HG03520 (cell line): ENCODE data around the gene ZBTB25.

Experiments used
- ATAC-seq: cut with Tn5 transposase; IDR thresholded peaks from one replicate; pipeline ENCODE4 v1.9.1; 2021; ENCODE audit warnings: mild to moderate bottlenecking, moderate library complexity; ENCODE audit not compliant: unreplicated experiment

ZBTB25 gene, protein sequence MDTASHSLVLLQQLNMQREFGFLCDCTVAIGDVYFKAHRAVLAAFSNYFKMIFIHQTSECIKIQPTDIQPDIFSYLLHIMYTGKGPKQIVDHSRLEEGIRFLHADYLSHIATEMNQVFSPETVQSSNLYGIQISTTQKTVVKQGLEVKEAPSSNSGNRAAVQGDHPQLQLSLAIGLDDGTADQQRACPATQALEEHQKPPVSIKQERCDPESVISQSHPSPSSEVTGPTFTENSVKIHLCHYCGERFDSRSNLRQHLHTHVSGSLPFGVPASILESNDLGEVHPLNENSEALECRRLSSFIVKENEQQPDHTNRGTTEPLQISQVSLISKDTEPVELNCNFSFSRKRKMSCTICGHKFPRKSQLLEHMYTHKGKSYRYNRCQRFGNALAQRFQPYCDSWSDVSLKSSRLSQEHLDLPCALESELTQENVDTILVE

DNA sequence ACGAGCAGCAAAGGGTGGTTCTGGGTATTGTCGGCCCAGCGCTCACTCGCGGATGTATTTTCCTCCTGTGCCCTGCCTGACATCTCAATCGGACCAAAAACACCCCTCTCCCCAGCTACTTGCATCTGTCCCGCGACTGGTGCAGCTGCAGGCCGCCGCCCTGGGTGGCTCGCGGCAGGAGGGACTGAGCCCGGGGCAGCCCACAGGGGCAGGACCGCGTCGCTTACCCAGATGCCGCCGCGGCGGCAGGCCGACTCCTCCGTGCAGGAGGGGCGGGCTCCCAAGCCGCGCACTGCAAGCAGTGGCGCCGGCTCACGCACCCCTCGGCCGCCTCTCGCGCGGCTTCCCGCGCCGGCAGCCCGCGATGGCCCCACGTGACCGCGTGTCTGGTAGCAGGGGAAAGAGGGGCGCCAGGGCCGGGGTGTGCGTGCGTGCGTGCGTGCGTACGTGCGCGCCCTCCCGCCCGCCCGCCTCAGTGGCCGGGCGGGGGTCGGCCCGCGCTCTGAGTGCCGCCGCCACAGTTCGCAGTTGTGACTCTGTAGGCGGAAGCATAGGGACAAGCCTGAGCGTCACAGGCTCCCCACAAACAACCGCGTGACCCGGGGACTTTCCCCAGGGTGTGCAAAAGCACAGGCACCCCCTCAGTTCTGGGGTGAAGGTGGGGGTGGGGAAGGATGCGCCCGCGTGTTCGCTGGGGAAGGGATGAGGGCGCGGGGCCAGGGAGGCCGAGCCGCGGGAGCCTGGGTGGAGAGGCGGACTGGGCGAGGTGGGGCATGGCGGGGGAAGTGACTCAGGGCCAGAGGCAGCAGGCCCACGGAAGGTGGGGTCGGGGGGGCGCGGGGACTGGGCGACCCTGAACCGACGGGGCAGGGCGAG, at the start of gene ZBTB25:
Gene ZBTB25, minus strand, starts transcription at position 405 of the 876 bp plus-strand sequence. CDS start 13,305 bp downstream, outside the sequence.
- ATAC-seq, result peak; percentile 55

- ATAC-seq, result no peak
Measured at GRCh38 chr14:64550621-64551333, 47.1 kb upstream of the ZBTB25 start.

GRCh38 chr14:64549791-64550620, 46.4 kb upstream of the ZBTB25 start, which contains the start of gene PPP1R36:
Gene PPP1R36 (plus strand): TSS chr14:64549961. CDS start chr14:64549998, 37 bp downstream.
- ATAC-seq, result peak; percentile 55

GRCh38 chr14:64549016-64549415, 45.4 kb upstream of the ZBTB25 start:
- ATAC-seq, result no peak

DNA sequence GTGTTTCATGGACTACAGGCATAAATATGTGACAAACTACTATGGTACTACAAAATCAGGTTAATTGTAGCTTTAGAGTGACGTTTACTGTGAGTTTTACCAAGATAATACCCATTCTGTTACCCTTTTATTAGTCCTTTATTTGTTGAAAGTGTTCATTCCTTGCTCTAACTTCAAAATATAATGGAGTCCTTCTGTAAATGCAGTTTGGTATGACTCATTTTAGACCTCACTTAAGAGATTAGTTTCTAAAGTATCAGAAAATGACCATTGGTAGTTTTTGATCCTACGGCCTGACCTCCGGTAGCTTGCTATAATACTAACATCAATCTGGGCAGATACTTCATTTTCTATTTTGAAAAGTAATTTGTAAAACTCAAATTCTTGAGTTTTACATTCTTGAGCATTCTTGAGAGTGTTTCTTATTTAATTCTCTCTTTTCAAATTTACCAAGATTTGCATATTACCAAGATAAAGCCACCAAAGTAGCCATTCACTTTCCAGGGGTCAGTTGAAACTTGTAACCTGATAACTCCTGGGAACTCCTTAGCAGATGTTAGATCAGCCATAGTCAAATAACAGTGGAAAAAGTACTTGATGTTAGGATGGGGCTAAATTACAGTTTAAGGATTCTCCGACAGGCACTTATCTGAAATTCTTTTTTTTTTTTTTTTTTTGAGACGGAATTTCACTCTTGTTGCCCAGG, 41.1 kb upstream of the ZBTB25 start:
- no peak for ATAC-seq

DNA sequence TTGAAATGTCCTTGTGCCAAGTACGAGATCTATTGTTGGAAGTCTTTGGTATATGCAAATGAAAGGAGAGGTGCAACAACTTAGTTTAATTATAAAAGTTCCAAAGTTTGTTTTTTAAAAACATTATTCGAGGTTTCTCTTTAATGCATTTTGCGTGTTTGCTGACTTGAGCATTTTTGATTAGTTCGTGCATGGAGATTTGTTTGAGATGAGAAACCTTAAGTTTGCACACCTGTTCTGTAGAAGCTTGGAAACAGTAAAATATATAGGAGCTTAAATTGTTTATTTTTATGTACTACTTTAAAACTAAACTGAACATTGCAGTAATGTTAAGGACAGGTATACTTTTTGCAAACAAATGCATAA, 39.2 kb upstream of the ZBTB25 start:
- no peak for ATAC-seq

DNA sequence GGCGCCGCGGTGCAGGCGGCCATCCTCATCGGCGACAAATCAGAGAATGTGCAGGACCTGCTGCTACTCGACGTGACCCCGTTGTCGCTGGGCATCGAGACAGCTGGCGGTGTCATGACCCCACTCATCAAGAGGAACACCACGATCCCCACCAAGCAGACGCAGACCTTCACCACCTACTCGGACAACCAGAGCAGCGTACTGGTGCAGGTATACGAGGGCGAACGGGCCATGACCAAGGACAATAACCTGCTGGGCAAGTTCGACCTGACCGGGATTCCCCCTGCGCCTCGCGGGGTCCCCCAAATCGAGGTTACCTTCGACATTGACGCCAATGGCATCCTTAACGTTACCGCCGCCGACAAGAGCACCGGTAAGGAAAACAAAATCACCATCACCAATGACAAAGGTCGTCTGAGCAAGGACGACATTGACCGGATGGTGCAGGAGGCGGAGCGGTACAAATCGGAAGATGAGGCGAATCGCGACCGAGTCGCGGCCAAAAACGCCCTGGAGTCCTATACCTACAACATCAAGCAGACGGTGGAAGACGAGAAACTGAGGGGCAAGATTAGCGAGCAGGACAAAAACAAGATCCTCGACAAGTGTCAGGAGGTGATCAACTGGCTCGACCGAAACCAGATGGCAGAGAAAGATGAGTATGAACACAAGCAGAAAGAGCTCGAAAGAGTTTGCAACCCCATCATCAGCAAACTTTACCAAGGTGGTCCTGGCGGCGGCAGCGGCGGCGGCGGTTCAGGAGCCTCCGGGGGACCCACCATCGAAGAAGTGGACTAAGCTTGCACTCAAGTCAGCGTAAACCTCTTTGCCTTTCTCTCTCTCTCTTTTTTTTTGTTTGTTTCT, 38.6 kb upstream of the ZBTB25 start:
- ATAC-seq, result no peak

DNA sequence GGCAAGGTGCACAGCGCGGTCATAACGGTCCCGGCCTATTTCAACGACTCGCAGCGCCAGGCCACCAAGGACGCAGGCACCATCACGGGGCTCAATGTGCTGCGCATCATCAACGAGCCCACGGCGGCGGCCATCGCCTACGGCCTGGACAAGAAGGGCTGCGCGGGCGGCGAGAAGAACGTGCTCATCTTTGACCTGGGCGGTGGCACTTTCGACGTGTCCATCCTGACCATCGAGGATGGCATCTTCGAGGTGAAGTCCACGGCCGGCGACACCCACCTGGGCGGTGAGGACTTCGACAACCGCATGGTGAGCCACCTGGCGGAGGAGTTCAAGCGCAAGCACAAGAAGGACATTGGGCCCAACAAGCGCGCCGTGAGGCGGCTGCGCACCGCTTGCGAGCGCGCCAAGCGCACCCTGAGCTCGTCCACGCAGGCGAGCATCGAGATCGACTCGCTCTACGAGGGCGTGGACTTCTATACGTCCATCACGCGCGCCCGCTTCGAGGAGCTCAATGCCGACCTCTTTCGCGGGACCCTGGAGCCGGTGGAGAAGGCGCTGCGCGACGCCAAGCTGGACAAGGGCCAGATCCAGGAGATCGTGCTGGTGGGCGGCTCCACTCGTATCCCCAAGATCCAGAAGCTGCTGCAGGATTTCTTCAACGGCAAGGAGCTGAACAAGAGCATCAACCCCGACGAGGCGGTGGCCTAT, 37.8 kb upstream of the ZBTB25 start:
- ATAC-seq, result no peak

- peak; percentile 93 for ATAC-seq
Measured at GRCh38 chr14:64540208-64541202, 36.9 kb upstream of the ZBTB25 start, which contains the start of gene HSPA2. Gene HSPA2 (plus strand): TSS chr14:64540741. CDS start chr14:64540850, 109 bp downstream.

DNA sequence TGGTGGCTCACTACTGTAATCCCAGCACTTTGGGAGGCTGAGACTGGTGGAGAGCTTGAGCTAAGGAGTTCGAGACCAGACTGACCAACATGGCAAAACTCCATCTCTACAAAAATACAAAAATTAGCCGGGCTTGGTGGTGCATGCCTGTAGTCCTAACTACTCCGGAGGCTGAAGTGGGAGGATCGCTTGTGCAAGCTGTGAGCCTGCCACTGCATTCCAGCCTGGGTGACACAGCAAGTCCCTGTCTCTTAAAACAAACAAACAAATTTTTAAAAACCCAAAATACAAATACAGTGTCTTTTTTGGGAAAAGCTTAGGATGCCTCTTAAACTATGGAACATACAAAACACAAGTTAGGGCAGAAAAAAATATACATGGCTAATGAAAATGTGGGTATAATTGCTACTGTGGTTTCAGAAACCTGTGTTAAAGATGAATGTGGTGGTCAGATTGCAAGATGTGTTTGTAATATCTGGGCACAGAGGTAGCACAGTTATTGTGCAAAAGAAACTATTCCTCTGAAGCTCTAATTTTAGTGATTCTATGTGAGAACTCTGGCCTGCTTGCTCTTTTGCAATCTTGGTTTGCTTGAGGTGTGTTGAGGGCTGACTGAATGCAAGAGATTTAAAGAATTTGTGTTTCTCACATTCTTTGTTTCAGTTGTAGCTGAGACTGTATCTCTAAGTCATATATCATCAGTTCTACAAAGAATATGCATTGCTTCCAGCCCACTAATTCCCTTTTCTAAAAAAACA, 33.0 kb upstream of the ZBTB25 start:
- no peak for ATAC-seq

DNA sequence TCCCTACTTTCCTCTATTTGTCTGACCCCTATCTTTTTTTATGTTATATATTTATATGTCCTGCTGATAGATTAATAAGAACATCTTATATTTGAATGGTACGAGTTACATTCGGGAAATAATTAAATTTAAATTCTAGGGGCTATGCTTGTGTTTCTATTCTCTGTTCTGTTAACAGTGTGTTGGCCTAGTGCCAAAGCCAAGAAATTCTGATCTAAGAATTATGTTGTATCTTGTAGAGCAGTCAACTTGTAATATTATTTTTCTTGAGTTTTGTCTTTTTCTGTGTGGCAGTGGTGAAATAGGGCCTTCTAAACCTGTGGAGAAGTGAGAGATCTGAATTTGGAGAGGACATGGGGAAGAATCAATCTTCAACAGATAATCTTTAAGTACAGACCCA, 27.9 kb upstream of the ZBTB25 start:
- no peak for ATAC-seq

GRCh38 chr14:64525354-64525753, 21.7 kb upstream of the ZBTB25 start:
- ATAC-seq, result no peak

DNA sequence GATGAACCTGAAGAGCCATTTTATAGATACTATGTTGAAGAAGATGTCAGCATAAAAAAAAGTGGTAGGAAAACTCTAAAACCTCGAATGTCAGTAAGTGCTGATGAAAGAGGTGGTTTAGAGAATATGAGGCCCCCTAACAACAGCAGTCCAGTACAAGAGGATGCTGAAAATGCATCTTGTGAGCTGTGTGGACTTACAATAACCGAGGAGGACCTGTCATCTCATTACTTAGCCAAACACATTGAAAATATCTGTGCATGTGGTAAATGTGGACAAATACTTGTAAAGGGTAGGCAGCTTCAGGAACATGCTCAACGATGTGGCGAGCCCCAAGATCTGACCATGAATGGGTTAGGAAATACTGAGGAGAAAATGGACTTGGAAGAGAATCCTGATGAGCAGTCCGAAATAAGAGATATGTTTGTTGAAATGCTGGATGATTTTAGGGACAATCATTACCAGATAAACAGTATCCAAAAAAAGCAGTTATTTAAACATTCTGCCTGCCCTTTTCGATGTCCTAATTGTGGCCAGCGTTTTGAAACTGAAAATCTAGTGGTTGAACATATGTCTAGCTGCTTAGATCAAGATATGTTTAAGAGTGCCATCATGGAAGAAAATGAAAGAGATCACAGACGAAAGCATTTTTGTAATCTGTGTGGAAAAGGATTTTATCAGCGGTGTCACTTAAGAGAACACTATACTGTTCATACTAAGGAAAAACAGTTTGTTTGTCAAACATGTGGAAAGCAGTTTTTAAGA, 19.1 kb upstream of the ZBTB25 start:
- ATAC-seq, result no peak

DNA sequence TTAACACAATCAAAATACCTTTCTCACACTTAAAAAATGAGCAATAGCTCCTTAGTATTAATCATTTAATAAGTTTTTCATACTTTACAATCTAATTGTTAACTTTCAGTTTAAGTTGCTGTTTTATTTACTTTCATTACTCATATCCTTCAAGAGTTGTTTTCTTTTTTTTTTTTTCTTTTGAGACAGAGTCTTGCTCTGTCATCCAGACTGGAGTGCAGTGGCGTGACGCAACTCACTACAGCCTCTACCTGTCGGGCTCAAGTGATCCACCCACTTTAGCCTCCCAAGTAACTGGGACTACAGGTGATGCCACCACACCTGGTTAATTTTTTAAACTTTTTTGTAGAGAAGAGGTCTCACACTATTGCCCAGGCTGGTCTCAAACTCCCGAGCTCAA, 17.1 kb upstream of the ZBTB25 start:
- no peak for ATAC-seq

GRCh38 chr14:64518229-64518628, 14.6 kb upstream of the ZBTB25 start:
- ATAC-seq, result no peak
